Left lung (tissue), 10 donors: ENCODE results near the gene RAPGEF4. TPM values are rescaled to one million over a fixed set of nuclear protein-coding genes. Genes with fewer than 3 reads are reported as not detected.

Experiments
- ATAC-seq: fragments of 200-7000 bp; cut with Tn5 transposase; one replicate; pipeline ENCODE4 v1.9.1; 2020; ENCODE audit warnings: moderate library complexity
- DNase-seq, 4 donors: peaks; one replicate each; pipeline ENCODE4 v3.0.0-alpha.2; 2013 to 2020
- H3K27ac ChIP-seq, 2 donors: fragments of 200-600 bp; sonication (generic) in 1 of 2; one replicate each; pipeline versions ENCODE4 v1.5.0 to v1.8.0; 2020 to 2021
- H3K27me3 ChIP-seq, 2 donors: fragments of 200-600 bp; sonication (generic) in 1 of 2; one replicate each; pipeline versions ENCODE4 v1.5.0 to v1.8.0; 2020 to 2021
- H3K36me3 ChIP-seq, 2 donors: fragments of 200-600 bp; sonication (generic) in 1 of 2; one replicate each; pipeline versions ENCODE4 v1.5.0 to v1.8.0; 2020 to 2021
- H3K4me1 ChIP-seq, 2 donors: fragments of 200-600 bp; one replicate each; pipeline ENCODE4 v1.8.0; 2021
- H3K4me3 ChIP-seq, 2 donors: fragments of 200-600 bp; sonication (generic) in 1 of 2; one replicate each; pipeline versions ENCODE4 v1.5.0 to v1.8.0; 2020 to 2021; ENCODE audit warnings: mild to moderate bottlenecking in 1 of 2
- H3K9me3 ChIP-seq, 2 donors: fragments of 200-600 bp; sonication (generic) in 1 of 2; one replicate each; pipeline versions ENCODE4 v1.5.0 to v1.8.0; 2020 to 2021
- intact Hi-C, 2 donors: fragments of 100-400 bp; cut with DNase I; formaldehyde crosslinking; loops; one replicate each; pipeline versions ENCODE4 v1.11.2 to v1.14.2; 2022
- polyA plus RNA-seq, 6 donors: library from polyadenylated mRNA; unstranded; fragments of 120-200 nt; gene quantifications; one replicate each; pipeline ENCODE4 v1.2.1, GENCODE V29; 2013; ENCODE audit not compliant: insufficient read length in 6 of 6
- total RNA-seq, 2 donors: library from RNA; stranded (reverse); fragmentation: NEBNext Ultra II Directional; extraction: Animal tissue kit (Norgen Biotek cat#: 25700); gene quantifications; one replicate each; pipeline ENCODE4 v1.2.1, GENCODE V29; 2021
- TF ChIP-seq, protein P1 (sequence below), 2 donors: fragments of 200-600 bp; sonication (generic) in 1 of 2; IDR thresholded peaks; one replicate each; pipeline versions ENCODE4 v1.5.0 to v1.8.0; 2021; ENCODE audit warnings: antibody characterized with exemption in 2 of 2
- donor health status: DM: no; HTN: yes; CAD: no.
- donor health status: DM: no; HTN: no; CAD: no.

RAPGEF4 gene
- total and polyA plus RNA-seq, 8 donors: 9.1 to 16.2 (median 11.8) TPM

DNA sequence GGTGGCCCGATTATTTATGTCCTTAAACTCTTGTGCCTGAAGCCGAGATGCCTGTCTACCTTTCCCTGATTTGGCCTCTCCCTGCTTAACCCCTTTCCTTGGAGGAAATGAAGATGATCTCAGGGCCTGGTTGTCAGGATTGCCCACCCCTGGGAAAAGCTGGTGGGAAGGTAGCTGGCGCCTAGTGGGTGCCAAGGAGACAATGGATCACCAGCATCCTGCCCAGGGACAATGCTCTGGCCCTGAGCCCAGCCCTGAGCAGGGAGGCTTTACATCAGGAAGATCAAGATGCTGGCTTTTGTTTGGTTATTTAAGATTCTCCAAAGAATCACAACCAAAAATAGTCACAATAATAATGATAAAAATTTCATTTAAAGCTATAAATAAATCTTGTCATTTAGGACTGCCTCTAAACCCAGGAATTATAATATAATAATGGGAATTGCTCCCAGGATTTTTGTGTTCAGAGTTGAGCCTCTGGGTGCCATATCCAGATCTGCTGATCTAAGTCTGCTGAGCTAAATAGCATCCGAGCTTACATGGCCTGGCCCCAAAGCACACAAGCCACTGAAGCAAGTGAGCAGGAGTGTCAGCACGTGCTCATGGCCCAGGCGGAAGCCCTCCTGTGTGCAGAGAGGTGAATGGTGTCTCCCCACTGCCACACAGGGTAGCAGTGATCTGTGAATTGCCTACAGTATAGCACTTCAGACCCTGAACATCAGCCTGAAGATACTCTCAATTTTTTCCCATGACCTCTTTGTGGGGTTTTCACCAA is 282.2 kb downstream of the RAPGEF4 start:
- intact Hi-C loops: no loop called here
- no peak for ATAC-seq
- Histone ChIP-seq H3K27ac (no peak overlapping the region), H3K4me3 (no peak overlapping the region), H3K27me3 (no peaks in the 10 kb centered on the region), H3K36me3 (peaks cover 0 to 4% of the 10 kb centered on the region in 2 donors), H3K4me1 (no peaks in the 10 kb centered on the region), H3K9me3 (no peaks in the 10 kb centered on the region)
- TF ChIP-seq, protein P1, sequence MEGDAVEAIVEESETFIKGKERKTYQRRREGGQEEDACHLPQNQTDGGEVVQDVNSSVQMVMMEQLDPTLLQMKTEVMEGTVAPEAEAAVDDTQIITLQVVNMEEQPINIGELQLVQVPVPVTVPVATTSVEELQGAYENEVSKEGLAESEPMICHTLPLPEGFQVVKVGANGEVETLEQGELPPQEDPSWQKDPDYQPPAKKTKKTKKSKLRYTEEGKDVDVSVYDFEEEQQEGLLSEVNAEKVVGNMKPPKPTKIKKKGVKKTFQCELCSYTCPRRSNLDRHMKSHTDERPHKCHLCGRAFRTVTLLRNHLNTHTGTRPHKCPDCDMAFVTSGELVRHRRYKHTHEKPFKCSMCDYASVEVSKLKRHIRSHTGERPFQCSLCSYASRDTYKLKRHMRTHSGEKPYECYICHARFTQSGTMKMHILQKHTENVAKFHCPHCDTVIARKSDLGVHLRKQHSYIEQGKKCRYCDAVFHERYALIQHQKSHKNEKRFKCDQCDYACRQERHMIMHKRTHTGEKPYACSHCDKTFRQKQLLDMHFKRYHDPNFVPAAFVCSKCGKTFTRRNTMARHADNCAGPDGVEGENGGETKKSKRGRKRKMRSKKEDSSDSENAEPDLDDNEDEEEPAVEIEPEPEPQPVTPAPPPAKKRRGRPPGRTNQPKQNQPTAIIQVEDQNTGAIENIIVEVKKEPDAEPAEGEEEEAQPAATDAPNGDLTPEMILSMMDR (IDR thresholded peaks at IDR 0.05): no peak
- no peak for DNase-seq

DNA sequence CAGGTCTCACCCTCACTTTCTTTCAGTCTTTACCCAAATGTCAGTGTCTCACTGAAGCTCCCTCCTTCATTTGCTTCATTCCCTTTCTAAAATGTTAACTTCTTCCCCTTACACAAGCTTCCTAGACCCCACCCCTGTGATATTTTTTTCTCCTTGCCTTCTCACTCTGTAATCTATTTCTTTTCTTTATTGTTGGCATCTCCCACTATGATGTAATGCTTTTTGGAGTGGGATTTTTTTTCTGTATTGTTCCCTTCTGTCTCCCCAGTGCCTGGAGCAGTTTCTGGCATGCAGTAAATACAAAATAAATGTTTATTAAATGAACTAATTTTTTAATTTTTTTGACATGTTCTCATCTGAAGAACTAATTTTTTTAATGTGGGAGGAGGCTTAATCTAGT is 284.1 kb downstream of the RAPGEF4 start:
- TF ChIP-seq, protein P1 (IDR thresholded peaks at IDR 0.05): no peak
- DNase-seq: no peak
- intact Hi-C loops: loop anchor here in 1 of 2 donors (10.0 kb wide), 1 partner anchor 215 kb away; no protein-coding TSS in a partner anchor
- H3K9me3 ChIP-seq: no peaks in the 10 kb centered on the region
- no peak overlapping the region for H3K4me3 ChIP-seq
- ATAC-seq: no peak
- no peak overlapping the region for H3K27ac ChIP-seq
- H3K36me3 ChIP-seq: peaks cover 0 to 4% of the 10 kb centered on the region in 2 donors
- H3K27me3 ChIP-seq: no peaks in the 10 kb centered on the region
- no peaks in the 10 kb centered on the region for H3K4me1 ChIP-seq

GRCh38 chr2:173021939-173022371 is 286.3 kb downstream of the RAPGEF4 start:
- ATAC-seq (peak; percentile 85), DNase-seq (peak in 1 of 4 donors; percentile 31)
- intact Hi-C loops: loop anchor here in 1 of 2 donors (10.0 kb wide), 1 partner anchor 217 kb away; no protein-coding TSS in a partner anchor
- Histone ChIP-seq H3K9me3 (no peaks in the 10 kb centered on the region), H3K27ac (no peak overlapping the region), H3K4me3 (no peak overlapping the region), H3K36me3 (peaks cover 0 to 4% of the 10 kb centered on the region in 2 donors), H3K4me1 (no peaks in the 10 kb centered on the region), H3K27me3 (no peaks in the 10 kb centered on the region)
- TF ChIP-seq, protein P1 (IDR thresholded peaks at IDR 0.05): peak; percentile 26 to 32

DNA sequence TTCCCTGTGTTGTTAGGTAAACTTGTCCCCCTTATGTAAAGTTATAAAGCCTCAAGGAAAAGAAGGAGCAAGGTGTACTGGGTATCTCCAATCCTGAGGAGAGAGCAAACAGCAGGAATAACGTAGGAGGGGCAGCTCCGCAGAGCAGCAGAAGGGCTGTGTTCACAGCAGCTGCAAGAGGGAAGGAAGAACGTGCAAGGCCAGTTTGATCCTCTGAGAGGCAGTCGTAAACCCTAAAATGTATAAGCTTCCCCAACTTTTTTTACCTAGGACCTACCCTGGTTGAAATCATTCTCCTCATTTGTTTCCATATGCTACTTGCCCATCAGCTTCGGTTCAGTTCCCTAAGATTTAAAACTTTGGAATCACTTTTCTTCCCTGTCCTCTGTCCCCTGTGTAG is 288.1 kb downstream of the RAPGEF4 start:
- no peak for ATAC-seq
- TF ChIP-seq, protein P1 (IDR thresholded peaks at IDR 0.05): no peak
- Histone ChIP-seq H3K27me3 (no peaks in the 10 kb centered on the region), H3K9me3 (no peaks in the 10 kb centered on the region), H3K4me1 (peaks cover 0 to 9% of the 10 kb centered on the region in 2 donors), H3K27ac (no peak overlapping the region), H3K36me3 (peaks cover 0 to 4% of the 10 kb centered on the region in 2 donors), H3K4me3 (no peak overlapping the region)
- DNase-seq: no peak
- intact Hi-C loops: loop anchor here in 1 of 2 donors (10.0 kb wide), 1 partner anchor 219 kb away; no protein-coding TSS in a partner anchor

GRCh38 chr2:173026479-173026878 is 290.8 kb downstream of the RAPGEF4 start:
- intact Hi-C loops: loop anchor here in 1 of 2 donors (10.0 kb wide), 1 partner anchor 222 kb away; no protein-coding TSS in a partner anchor
- ATAC-seq: no peak
- Histone ChIP-seq H3K27me3 (no peaks in the 10 kb centered on the region), H3K4me1 (peaks cover 0 to 9% of the 10 kb centered on the region in 2 donors), H3K27ac (no peak overlapping the region), H3K9me3 (no peaks in the 10 kb centered on the region), H3K36me3 (no peaks in the 10 kb centered on the region), H3K4me3 (no peak overlapping the region)
- TF ChIP-seq, protein P1 (IDR thresholded peaks at IDR 0.05): no peak
- no peak for DNase-seq
